Thymus (tissue), 11 donors: ENCODE results near the gene ASPG. TPM values are rescaled to one million over a fixed set of nuclear protein-coding genes. Genes with fewer than 3 reads are reported as not detected.
"Not testable (repeated sequence)": the region's sequence is repeated elsewhere in the genome, so short reads cannot be mapped to it uniquely, and the experiment has no call there.

Source experiments
- DNase-seq, 9 donors: peaks; one replicate each; pipeline ENCODE4 v3.0.0-alpha.2; 2013; ENCODE audit warnings: low spot score in 9 of 9, low read depth in 6 of 9, missing footprints in 1 of 9
- H3K27ac ChIP-seq, 2 donors: one replicate each; pipeline ENCODE4 v1.5.1; 2013; ENCODE audit warnings: control low read depth in 1 of 2, low read depth in 1 of 2, low read length in 1 of 2, mild to moderate bottlenecking in 1 of 2, moderate library complexity in 1 of 2
- H3K27me3 ChIP-seq, 2 donors: one replicate each; pipeline ENCODE4 v1.5.1; 2013; ENCODE audit warnings: low read length in 1 of 2; ENCODE audit not compliant: control insufficient read depth in 2 of 2, insufficient read depth in 1 of 2
- H3K36me3 ChIP-seq, 2 donors: one replicate each; pipeline ENCODE4 v1.5.1; 2013; ENCODE audit warnings: low read length in 1 of 2, mild to moderate bottlenecking in 1 of 2, moderate library complexity in 1 of 2; ENCODE audit not compliant: control insufficient read depth in 2 of 2, insufficient read depth in 2 of 2
- H3K4me1 ChIP-seq, 2 donors: one replicate each; pipeline ENCODE4 v1.5.1; 2013; ENCODE audit warnings: low read length in 2 of 2; ENCODE audit not compliant: control insufficient read depth in 2 of 2, insufficient read depth in 2 of 2
- H3K4me3 ChIP-seq, 2 donors: one replicate each; pipeline ENCODE4 v1.5.1; 2013; ENCODE audit warnings: low read length in 2 of 2, control low read depth in 1 of 2, mild to moderate bottlenecking in 1 of 2
- H3K9me3 ChIP-seq, 2 donors: one replicate each; pipeline ENCODE4 v1.5.1; 2013; ENCODE audit warnings: low read length in 1 of 2, mild to moderate bottlenecking in 1 of 2; ENCODE audit not compliant: control insufficient read depth in 2 of 2, insufficient read depth in 1 of 2
- WGBS: extraction: QIAGEN DNeasy Blood & Tissue Kit; methylation state at CpG from one replicate; pipeline ENCODE4 v1.1.7; 2013; 5-methylcytosine and 5-hydroxymethylcytosine counted together
- polyA plus RNA-seq: library from polyadenylated mRNA; stranded (reverse); fragments of 200-250 nt; gene quantifications from one replicate; pipeline ENCODE4 v1.2.3, GENCODE V29; 2013
- total RNA-seq: library from RNA; stranded (reverse); fragments of 120-200 nt; gene quantifications from one replicate; pipeline ENCODE4 v1.2.4, GENCODE V29; 2013
- donor health status: healthy.

The ASPG gene
- total and polyA plus RNA-seq, 2 donors: 0.24 to 5.5 TPM

DNA sequence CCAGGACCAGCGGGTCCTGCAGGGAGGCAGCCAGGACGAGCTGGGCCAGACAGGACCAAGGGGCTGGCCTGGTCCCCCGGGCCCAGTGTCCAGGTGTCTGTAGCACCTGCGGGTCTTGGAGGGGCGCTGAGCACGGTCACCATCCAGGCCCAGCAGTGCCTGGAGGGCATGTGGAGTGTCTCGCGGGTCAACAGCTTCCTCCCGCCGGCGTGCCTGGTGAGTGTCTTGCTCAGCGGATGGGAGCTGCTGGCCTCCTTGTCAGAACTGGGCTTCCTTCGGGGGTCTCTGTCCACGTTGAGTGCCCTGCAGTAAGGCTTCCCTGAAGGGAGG is 66.7 kb downstream of the ASPG start:
- H3K9me3 ChIP-seq: no peaks in the 10 kb centered on the region
- no peaks in the 10 kb centered on the region for H3K4me1 ChIP-seq
- no peak for DNase-seq
- WGBS: 97% methylated on average over 14 of the region's 14 CpGs
- no peaks in the 10 kb centered on the region for H3K36me3 ChIP-seq
- H3K27ac ChIP-seq: no peak overlapping the region
- peaks cover 0 to 3% of the 10 kb centered on the region in 2 donors for H3K27me3 ChIP-seq
- H3K4me3 ChIP-seq: no peak overlapping the region

- WGBS: 96% methylated on average over 21 of the region's 21 CpGs
- DNase-seq: no peak
- no peaks in the 10 kb centered on the region for H3K4me1 ChIP-seq
Observed at GRCh38 chr14:104152686-104153393, 67.3 kb downstream of the ASPG start.

DNA sequence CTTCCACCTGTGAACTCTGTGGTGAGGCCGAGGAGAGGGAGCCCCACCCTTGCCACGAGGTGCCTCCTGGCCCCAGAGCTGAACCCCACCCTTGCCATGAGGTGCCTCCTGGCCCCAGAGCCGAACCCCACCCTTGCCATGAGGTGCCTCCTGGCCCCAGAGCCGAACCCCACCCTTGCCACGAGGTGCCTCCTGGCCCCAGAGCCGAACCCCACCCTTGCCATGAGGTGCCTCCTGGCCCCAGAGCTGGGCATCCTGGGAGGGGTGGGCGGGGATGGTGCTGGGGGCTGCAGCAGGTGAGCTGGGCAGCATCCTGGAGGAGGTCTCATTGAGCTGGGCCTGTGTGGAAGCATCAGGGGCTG is 67.9 kb downstream of the ASPG start:
- H3K4me3 ChIP-seq, H3K4me1 ChIP-seq, H3K36me3 ChIP-seq, H3K9me3 ChIP-seq, DNase-seq, H3K27me3 ChIP-seq, H3K27ac ChIP-seq: not testable (repeated sequence)
- WGBS: 64% methylated on average over 7 of the region's 7 CpGs

More at GRCh38 chr14:104152686-104153393, 67.3 kb downstream of the ASPG start:
- H3K9me3 ChIP-seq: no peaks in the 10 kb centered on the region
- no peak overlapping the region for H3K27ac ChIP-seq
- no peaks in the 10 kb centered on the region for H3K36me3 ChIP-seq
- H3K4me3 ChIP-seq: no peak overlapping the region
- H3K27me3 ChIP-seq: peaks cover 0 to 3% of the 10 kb centered on the region in 2 donors

DNA sequence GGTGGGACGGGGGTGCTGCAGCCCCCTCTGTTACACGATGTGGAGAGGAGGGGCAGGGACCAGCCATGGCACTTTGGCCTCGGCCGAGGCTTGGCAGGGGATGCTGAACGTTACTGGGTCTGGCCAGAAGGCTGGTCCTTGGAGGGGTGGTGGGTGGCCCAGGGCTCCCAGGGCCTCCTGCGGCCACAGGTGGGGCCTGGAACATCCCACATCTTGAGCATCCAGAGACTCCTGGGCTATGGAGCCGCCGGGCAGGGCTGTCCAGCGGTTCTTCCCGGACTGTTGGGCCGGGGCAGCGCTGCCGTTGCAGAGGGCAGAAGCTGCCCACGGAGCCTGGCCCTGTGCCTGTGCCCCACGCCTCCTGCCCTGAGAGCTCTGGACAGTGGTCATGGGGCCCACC is 68.7 kb downstream of the ASPG start:
- peaks cover 0 to 3% of the 10 kb centered on the region in 2 donors for H3K27me3 ChIP-seq
- no peaks in the 10 kb centered on the region for H3K36me3 ChIP-seq
- no peaks in the 10 kb centered on the region for H3K9me3 ChIP-seq
- 89% methylated on average over 15 of the region's 15 CpGs for WGBS
- no peak overlapping the region for H3K27ac ChIP-seq
- no peaks in the 10 kb centered on the region for H3K4me1 ChIP-seq
- H3K4me3 ChIP-seq: no peak overlapping the region
- DNase-seq: no peak

DNA sequence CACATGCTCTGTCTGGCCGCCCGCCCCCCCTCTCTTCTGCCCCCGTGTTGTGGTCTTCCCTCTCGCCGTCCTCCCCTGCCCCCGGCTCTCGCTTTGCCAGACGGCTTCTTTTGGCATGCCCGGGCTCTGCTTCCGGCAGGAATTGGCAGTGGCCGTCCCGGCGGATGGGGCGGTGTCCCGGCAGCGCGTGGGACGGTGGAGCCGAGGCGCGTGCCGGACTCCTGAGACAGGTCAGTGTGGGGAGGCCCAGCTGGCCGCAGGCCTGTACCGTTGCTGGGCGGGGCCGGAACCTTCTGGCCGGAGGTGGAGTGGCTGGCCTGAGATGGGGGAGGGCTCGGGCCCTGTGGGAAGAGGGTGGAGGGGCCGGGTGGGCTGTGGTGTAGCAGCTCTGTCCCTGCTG is 70.0 kb downstream of the ASPG start:
- WGBS: 90% methylated on average over 29 of the region's 29 CpGs

GRCh38 chr14:104156142-104156541 is 70.6 kb downstream of the ASPG start:
- 94% methylated on average over 5 of the region's 5 CpGs for WGBS
- H3K4me1 ChIP-seq: no peaks in the 10 kb centered on the region
- no peaks in the 10 kb centered on the region for H3K36me3 ChIP-seq
- H3K4me3 ChIP-seq: no peak overlapping the region
- no peaks in the 10 kb centered on the region for H3K9me3 ChIP-seq
- no peak overlapping the region for H3K27ac ChIP-seq
- no peaks in the 10 kb centered on the region for H3K27me3 ChIP-seq
- no peak for DNase-seq

More for the DNA sequence above, 70.0 kb downstream of the ASPG start:
- Histone ChIP-seq H3K4me1 (no peaks in the 10 kb centered on the region), H3K36me3 (no peaks in the 10 kb centered on the region), H3K4me3 (no peak overlapping the region), H3K27ac (no peak overlapping the region), H3K9me3 (no peaks in the 10 kb centered on the region), H3K27me3 (no peaks in the 10 kb centered on the region)
- no peak for DNase-seq

DNA sequence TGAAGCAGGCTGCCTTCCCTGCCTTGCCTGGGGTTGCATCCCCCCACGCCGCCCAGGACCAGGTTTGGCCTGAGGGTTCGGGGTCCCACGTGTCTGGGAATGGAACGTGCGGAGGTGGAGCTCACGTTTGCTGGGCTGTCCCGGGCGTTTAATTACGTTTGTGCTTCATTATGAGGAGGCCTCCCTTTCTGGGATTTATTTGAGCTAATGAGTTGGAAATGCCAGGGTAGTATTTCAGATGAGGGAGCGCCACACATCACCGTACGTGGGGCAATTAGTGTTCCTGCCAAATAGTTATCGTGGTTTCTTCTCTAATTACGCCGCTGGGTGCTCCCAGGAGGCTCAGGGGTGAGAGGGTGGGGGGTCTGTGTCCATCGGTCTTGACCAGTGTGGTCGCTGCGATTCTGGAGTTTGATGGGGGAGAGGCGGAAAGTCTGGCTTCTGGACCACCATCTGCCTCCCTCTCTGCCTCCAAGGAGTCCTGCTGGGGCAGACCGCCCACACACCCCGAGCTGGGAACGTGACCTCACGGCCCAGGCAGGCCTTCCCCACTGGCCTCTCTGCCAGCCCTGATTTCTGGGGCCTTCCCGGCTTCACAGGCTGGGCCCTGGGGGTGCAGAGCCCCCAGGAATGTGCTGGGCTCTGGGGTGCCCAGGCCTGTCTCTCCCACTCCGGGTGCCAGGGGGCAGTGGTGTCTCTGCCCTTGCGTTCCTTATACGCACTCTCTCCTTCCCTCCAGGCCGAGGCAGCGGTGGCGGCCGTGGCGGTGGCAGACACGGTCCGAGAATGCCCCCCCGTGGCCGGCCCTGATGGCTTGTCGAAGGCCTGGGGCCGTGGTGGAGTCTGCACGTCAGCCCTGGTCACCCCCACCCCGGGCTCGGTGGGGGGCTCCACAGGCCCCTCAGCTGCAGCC is 71.8 kb downstream of the ASPG start:
- Histone ChIP-seq H3K4me3 (no peak overlapping the region), H3K4me1 (no peaks in the 10 kb centered on the region), H3K27ac (no peak overlapping the region), H3K9me3 (no peaks in the 10 kb centered on the region), H3K36me3 (no peaks in the 10 kb centered on the region), H3K27me3 (no peaks in the 10 kb centered on the region)
- WGBS: 95% methylated on average over 42 of the region's 42 CpGs
- DNase-seq: no peak

- no peaks in the 10 kb centered on the region for H3K9me3 ChIP-seq
- WGBS: 88% methylated on average over 51 of the region's 51 CpGs
- no peaks in the 10 kb centered on the region for H3K36me3 ChIP-seq
- H3K27me3 ChIP-seq: no peaks in the 10 kb centered on the region
- no peak overlapping the region for H3K27ac ChIP-seq
- H3K4me1 ChIP-seq: no peaks in the 10 kb centered on the region
- DNase-seq: no peak
- no peak overlapping the region for H3K4me3 ChIP-seq
Observed at GRCh38 chr14:104158827-104159798, 73.6 kb downstream of the ASPG start.
